T-helper 2 cell (primary cell): ENCODE data around the gene OR2H1.

ENCODE experiments used
- DNase-seq, 5 experiments: peaks; one replicate each; pipeline versions ENCODE4 v3.0.0 to v3.0.0-alpha.2; 2012 to 2022

Gene OR2H1

GRCh38 chr6:29483735-29484134 lies 26.8 kb downstream of the OR2H1 start:
- DNase-seq: no peak

- no peak for DNase-seq
Measured at GRCh38 chr6:29486577-29486976, 29.6 kb downstream of the OR2H1 start.

GRCh38 chr6:29487131-29487530 lies 30.2 kb downstream of the OR2H1 start:
- no peak for DNase-seq

- DNase-seq: no peak
Measured at GRCh38 chr6:29487660-29488059, 30.7 kb downstream of the OR2H1 start, which contains the start of gene MAS1L. MAS1L (minus strand) TSS chr6:29487956; CDS start chr6:29487902, 54 bp downstream.

- DNase-seq: no peak
Measured at GRCh38 chr6:29488874-29489273, 31.9 kb downstream of the OR2H1 start.

GRCh38 chr6:29489286-29489685 lies 32.3 kb downstream of the OR2H1 start:
- DNase-seq: peak in 1 of 5 experiments; percentile 22

- no peak for DNase-seq
Measured at GRCh38 chr6:29490055-29490454, 33.1 kb downstream of the OR2H1 start.

- no peak for DNase-seq
Measured at GRCh38 chr6:29490552-29490951, 33.6 kb downstream of the OR2H1 start.

GRCh38 chr6:29491574-29491973 lies 34.6 kb downstream of the OR2H1 start:
- DNase-seq: no peak

- no peak for DNase-seq
Measured at GRCh38 chr6:29493261-29493660, 36.3 kb downstream of the OR2H1 start.

GRCh38 chr6:29494131-29494530 lies 37.2 kb downstream of the OR2H1 start:
- no peak for DNase-seq

GRCh38 chr6:29495571-29495970 lies 38.6 kb downstream of the OR2H1 start:
- DNase-seq: no peak

GRCh38 chr6:29496961-29497360 lies 40.0 kb downstream of the OR2H1 start:
- DNase-seq: no peak

- DNase-seq: no peak
Measured at GRCh38 chr6:29499704-29500103, 42.7 kb downstream of the OR2H1 start.

- no peak for DNase-seq
Measured at GRCh38 chr6:29500594-29500993, 43.6 kb downstream of the OR2H1 start.

GRCh38 chr6:29501106-29501505 lies 44.2 kb downstream of the OR2H1 start:
- DNase-seq: no peak

GRCh38 chr6:29502181-29502580 lies 45.2 kb downstream of the OR2H1 start:
- no peak for DNase-seq

GRCh38 chr6:29502597-29502996 lies 45.6 kb downstream of the OR2H1 start:
- DNase-seq: no peak

GRCh38 chr6:29504961-29505360 lies 48.0 kb downstream of the OR2H1 start:
- DNase-seq: no peak

- no peak for DNase-seq
Measured at GRCh38 chr6:29505808-29506207, 48.9 kb downstream of the OR2H1 start.

- no peak for DNase-seq
Measured at GRCh38 chr6:29506446-29507067, 49.6 kb downstream of the OR2H1 start.

- no peak for DNase-seq
Measured at GRCh38 chr6:29507319-29507718, 50.4 kb downstream of the OR2H1 start.

GRCh38 chr6:29509239-29509638 lies 52.3 kb downstream of the OR2H1 start:
- DNase-seq: peak in 1 of 5 experiments; percentile 37

- DNase-seq: no peak
Measured at GRCh38 chr6:29509711-29510110, 52.8 kb downstream of the OR2H1 start.

- DNase-seq: no peak
Measured at GRCh38 chr6:29510202-29510601, 53.2 kb downstream of the OR2H1 start.
